Caco-2 (cell line): ENCODE measurements around the gene TMEM131. TPM values are rescaled to one million over a fixed set of nuclear protein-coding genes. Genes with fewer than 3 reads are reported as not detected.

Experiments used
- BruUV-seq: library from RNA; stranded (reverse); fragments of 400-500 nt; replicated peaks from 2 replicates; lab custom pipeline; 2021; lab: Mats Ljungman, UMichigan
- CTCF ChIA-PET: fragments of 300-600 bp; sonication (Branson Sonifier 250); formaldehyde crosslinking; loops from one replicate; lab custom pipeline; 2022; ENCODE audit warnings: antibody characterized with exemption; lab: Charles Lee
- POLR2A ChIA-PET: fragments of 300-600 bp; sonication (Branson Sonifier 250); formaldehyde crosslinking; loops from one replicate; lab custom pipeline; 2022; ENCODE audit warnings: antibody characterized with exemption; lab: Charles Lee
- DNase-seq, 2 experiments: peaks; one replicate each; pipeline versions ENCODE4 v3.0.0 to v3.0.0-alpha.2; 2020 to 2022
- H3K27me3 ChIP-seq: replicated peaks from 2 replicates; pipeline ENCODE4 v1.6.0; 2011; ENCODE audit warnings: low read length; ENCODE audit not compliant: control insufficient read depth, insufficient read depth
- H3K36me3 ChIP-seq: 2 replicates; pipeline ENCODE4 v1.5.1; 2011; ENCODE audit warnings: low read length; ENCODE audit not compliant: control insufficient read depth, insufficient read depth
- H3K4me1 ChIP-seq: fragments of 250-450 bp; sonication (Bioruptor Pico); 2 replicates; pipeline ENCODE4 v1.5.1; 2020; ENCODE audit warnings: mild to moderate bottlenecking
- H3K4me3 ChIP-seq: 2 replicates; pipeline ENCODE4 v1.5.1; 2011; ENCODE audit warnings: low read depth, mild to moderate bottlenecking, control low read depth, low read length
- H3K9me3 ChIP-seq: fragments of 250-450 bp; sonication (Bioruptor Pico); 2 replicates; pipeline ENCODE4 v1.5.1; 2020; ENCODE audit warnings: mild to moderate bottlenecking, moderate library complexity
- H3K27ac Mint-ChIP-seq: one replicate; pipeline ENCODE4 v1.8.0; 2022; ENCODE audit warnings: mixed read lengths; ENCODE audit not compliant: unreplicated experiment
- H3K27me3 Mint-ChIP-seq: one replicate; pipeline ENCODE4 v1.8.0; 2022; ENCODE audit warnings: mixed read lengths; ENCODE audit not compliant: insufficient read depth, unreplicated experiment
- H3K36me3 Mint-ChIP-seq: one replicate; pipeline ENCODE4 v1.8.0; 2022; ENCODE audit warnings: mild to moderate bottlenecking, mixed read lengths; ENCODE audit not compliant: insufficient read depth, unreplicated experiment
- H3K4me1 Mint-ChIP-seq: one replicate; pipeline ENCODE4 v1.8.0; 2022; ENCODE audit warnings: low read depth, mixed read lengths; ENCODE audit not compliant: unreplicated experiment
- H3K4me3 Mint-ChIP-seq: one replicate; pipeline ENCODE4 v1.8.0; 2022; ENCODE audit warnings: mild to moderate bottlenecking, moderate library complexity, mixed read lengths; ENCODE audit not compliant: unreplicated experiment
- H3K9me3 Mint-ChIP-seq: one replicate; pipeline ENCODE4 v1.8.0; 2022; ENCODE audit warnings: mixed read lengths; ENCODE audit not compliant: unreplicated experiment
- CTCF ChIP-seq, 2 experiments: fragments of 200-600 bp in 1 of 2; IDR thresholded peaks; 1 replicate in 1 of 2; 2 replicates in 1 of 2; pipeline versions ENCODE4 v1.5.1 to v1.8.0; 2011 to 2022; ENCODE audit warnings: antibody characterized with exemption in 1 of 2, control low read depth in 1 of 2, inconsistent platforms in 1 of 2, low read depth in 1 of 2, low read length in 1 of 2, mild to moderate bottlenecking in 1 of 2, moderate library complexity in 1 of 2; ENCODE audit not compliant: insufficient read depth in 1 of 2, severe bottlenecking in 1 of 2, unreplicated experiment in 1 of 2
- intact Hi-C: fragments of 100-400 bp; cut with micrococcal nuclease; formaldehyde crosslinking; loops from one replicate; pipeline ENCODE4 v1.10.0; 2022; ENCODE audit not compliant: unreplicated experiment
- total RNA-seq: library from RNA; stranded (reverse); gene quantifications from 2 replicates; pipeline ENCODE4 v1.2.3, GENCODE V29; 2022

The TMEM131 gene
- total RNA-seq, 1 experiment from 2014 or later: 36.3 TPM

- no TSS peak for BruUV-seq
- Mint-ChIP-seq H3K9me3 (no peaks in the 10 kb centered on the region), H3K27ac (no peak overlapping the region), H3K4me3 (no peak overlapping the region), H3K27me3 (no peaks in the 10 kb centered on the region), H3K4me1 (no peaks in the 10 kb centered on the region), H3K36me3 (no peaks in the 10 kb centered on the region)
- ChIA-PET POLR2A (no interaction called here), CTCF (no interaction called here)
- Histone ChIP-seq H3K4me1 (no peaks in the 10 kb centered on the region), H3K4me3 (no peak overlapping the region), H3K27me3 (no peaks in the 10 kb centered on the region), H3K9me3 (no peaks in the 10 kb centered on the region), H3K36me3 (no peaks in the 10 kb centered on the region)
- DNase-seq: no peak
- intact Hi-C loops: no loop called here
- no peak for TF ChIP-seq CTCF (IDR thresholded peaks at IDR 0.05; ENCODE audit: insufficient read depth in 1 of 2, low read depth in 1 of 2, low read length in 1 of 2, severe bottlenecking in 1 of 2, unreplicated experiment in 1 of 2)
Measured at GRCh38 chr2:98006378-98006777, 10.6 kb upstream of the TMEM131 start.

DNA sequence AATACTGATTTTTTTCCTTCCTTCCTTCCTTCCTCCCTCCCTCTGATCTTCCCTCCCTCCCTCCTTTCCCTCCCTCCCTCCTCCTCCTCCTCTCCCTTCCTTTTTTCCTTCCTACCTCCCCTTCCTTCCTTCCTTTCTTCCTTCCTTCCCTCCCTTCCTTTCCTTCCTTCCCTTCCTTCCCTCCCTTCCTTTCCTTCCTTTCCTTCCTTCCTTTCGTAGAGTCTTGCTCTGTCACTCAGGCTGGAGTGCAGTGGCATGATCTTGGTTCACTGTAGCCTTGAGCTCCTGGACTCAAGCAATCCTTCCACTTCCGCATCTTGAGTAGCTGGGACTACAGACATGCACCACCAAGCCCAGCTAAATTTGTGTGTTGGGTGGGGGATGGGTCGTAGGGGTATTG is 8.9 kb upstream of the TMEM131 start:
- intact Hi-C loops: no loop called here

GRCh38 chr2:98004047-98004446 is 8.3 kb upstream of the TMEM131 start:
- intact Hi-C loops: no loop called here
- no TSS peak for BruUV-seq
- no peak overlapping the region for H3K4me3 Mint-ChIP-seq

More for the DNA sequence above, 8.9 kb upstream of the TMEM131 start:
- Mint-ChIP-seq H3K9me3 (no peaks in the 10 kb centered on the region), H3K27me3 (peaks cover 3% of the 10 kb centered on the region), H3K36me3 (no peaks in the 10 kb centered on the region), H3K27ac (no peak overlapping the region), H3K4me3 (no peak overlapping the region), H3K4me1 (no peaks in the 10 kb centered on the region)
- CTCF ChIA-PET: no interaction called here
- Histone ChIP-seq H3K4me1 (no peaks in the 10 kb centered on the region), H3K27me3 (no peaks in the 10 kb centered on the region), H3K36me3 (no peaks in the 10 kb centered on the region), H3K9me3 (no peaks in the 10 kb centered on the region), H3K4me3 (no peak overlapping the region)
- POLR2A ChIA-PET: no interaction called here
- BruUV-seq: no TSS peak
- no peak for TF ChIP-seq CTCF (IDR thresholded peaks at IDR 0.05; ENCODE audit: insufficient read depth in 1 of 2, low read depth in 1 of 2, low read length in 1 of 2, severe bottlenecking in 1 of 2, unreplicated experiment in 1 of 2)
- no peak for DNase-seq

More at GRCh38 chr2:98004047-98004446, 8.3 kb upstream of the TMEM131 start:
- Mint-ChIP-seq H3K9me3 (no peaks in the 10 kb centered on the region), H3K4me1 (no peaks in the 10 kb centered on the region), H3K27ac (no peak overlapping the region), H3K36me3 (no peaks in the 10 kb centered on the region), H3K27me3 (peaks cover 3% of the 10 kb centered on the region)
- CTCF ChIA-PET: no interaction called here
- Histone ChIP-seq H3K27me3 (no peaks in the 10 kb centered on the region), H3K4me3 (no peak overlapping the region), H3K36me3 (no peaks in the 10 kb centered on the region), H3K9me3 (no peaks in the 10 kb centered on the region), H3K4me1 (no peaks in the 10 kb centered on the region)
- DNase-seq: no peak
- no peak for TF ChIP-seq CTCF (IDR thresholded peaks at IDR 0.05; ENCODE audit: insufficient read depth in 1 of 2, low read depth in 1 of 2, low read length in 1 of 2, severe bottlenecking in 1 of 2, unreplicated experiment in 1 of 2)
- POLR2A ChIA-PET: no interaction called here
